Stimulated activated naive CD4-positive, alpha-beta T cell treated with Interleukin-2 at 50 U/mL for 16 hours (primary cell): ENCODE measurements around the gene GPR18.

Experiments
- DNase-seq: peaks from one replicate; lab custom pipeline; 2025; lab: John Stamatoyannopoulos, UW

The GPR18 gene

GRCh38 chr13:99208185-99208584 is 50.0 kb downstream of the GPR18 start:
- no peak for DNase-seq

DNA sequence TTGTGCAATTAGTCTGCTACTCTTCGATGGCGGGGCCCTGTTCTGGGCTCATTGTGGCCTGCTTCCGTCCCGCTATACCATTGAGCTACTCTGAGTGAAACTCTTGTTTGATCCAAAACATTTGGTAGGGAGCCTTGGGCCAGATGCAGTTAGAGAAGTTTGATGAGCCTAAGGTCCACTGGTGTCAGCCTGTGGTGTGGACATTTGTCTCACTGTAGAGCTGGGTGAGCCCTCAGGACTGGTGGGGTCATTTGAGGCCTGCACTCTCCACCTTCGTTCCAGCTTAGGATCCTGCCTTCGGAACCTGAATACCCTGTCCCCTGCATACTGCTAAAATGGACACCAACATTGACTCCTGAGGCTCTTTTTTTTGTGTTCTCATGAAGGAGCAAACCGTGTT is 50.7 kb downstream of the GPR18 start:
- DNase-seq: no peak

DNA sequence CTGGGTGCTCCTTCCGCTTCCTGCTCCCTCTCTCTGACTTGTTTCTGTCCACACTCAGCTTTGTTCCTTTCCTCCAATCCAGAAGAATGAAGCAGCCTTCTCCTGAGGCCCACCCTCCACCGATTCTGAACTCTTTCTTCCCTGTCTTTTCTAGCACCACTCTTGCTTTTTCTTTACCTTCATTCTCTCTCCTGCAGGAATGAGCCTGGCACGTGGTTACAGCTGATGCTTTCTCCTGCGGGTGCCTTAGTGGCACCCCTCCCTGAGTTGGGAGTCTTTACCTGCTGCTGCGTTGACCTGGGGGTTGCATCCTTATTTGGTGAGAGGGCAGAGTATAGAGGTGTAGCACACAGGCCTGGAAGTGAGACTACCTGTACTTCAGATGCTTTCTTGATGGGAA is 51.3 kb downstream of the GPR18 start:
- DNase-seq: no peak

- DNase-seq: no peak
Observed at GRCh38 chr13:99206226-99206625, 52.0 kb downstream of the GPR18 start.

DNA sequence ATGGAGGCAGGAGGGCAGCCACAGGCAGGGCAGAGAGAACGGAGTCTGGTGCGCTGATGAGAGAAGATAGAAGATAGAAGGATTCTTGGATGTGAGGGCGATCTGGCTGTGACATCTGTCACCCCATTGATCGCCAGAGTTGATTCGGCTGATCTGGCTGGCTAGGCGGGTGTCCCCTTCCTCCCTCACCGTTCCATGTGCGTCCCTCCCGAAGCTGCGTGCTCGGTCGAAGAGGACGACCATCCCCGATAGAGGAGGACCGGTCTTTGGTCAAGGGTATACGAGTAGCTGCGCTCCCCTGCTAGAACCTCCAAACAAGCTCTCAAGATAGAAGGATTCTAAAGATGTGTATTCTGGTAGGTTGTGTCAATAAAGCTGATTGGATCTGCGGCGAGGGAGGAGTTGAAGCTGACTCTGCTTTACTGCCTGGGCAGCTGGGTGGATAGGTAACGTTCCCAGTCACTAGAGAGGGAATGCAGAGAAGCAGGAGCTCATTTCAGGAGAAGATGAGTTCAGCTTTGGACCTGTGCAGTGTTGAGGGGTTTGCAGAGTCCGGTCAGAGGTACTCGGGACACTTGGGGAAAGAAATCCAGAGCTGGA is 52.5 kb downstream of the GPR18 start:
- no peak for DNase-seq
